HG02840 (cell line): ENCODE measurements around the gene SKIC2.
A peak's percentile ranks its signal among the peaks of the same experiment; 100 is the strongest.

Experiments
- ATAC-seq: cut with Tn5 transposase; IDR thresholded peaks from one replicate; pipeline ENCODE4 v1.9.1; 2021; ENCODE audit warnings: mild to moderate bottlenecking, moderate library complexity, moderate number of reproducible peaks; ENCODE audit not compliant: unreplicated experiment, low FRiP score

Gene SKIC2

DNA sequence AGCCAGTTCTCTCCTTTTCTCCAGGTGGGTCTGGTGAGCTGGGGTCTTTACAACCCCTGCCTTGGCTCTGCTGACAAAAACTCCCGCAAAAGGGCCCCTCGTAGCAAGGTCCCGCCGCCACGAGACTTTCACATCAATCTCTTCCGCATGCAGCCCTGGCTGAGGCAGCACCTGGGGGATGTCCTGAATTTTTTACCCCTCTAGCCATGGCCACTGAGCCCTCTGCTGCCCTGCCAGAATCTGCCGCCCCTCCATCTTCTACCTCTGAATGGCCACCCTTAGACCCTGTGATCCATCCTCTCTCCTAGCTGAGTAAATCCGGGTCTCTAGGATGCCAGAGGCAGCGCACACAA is 13.8 kb upstream of the SKIC2 start:
- no peak for ATAC-seq

DNA sequence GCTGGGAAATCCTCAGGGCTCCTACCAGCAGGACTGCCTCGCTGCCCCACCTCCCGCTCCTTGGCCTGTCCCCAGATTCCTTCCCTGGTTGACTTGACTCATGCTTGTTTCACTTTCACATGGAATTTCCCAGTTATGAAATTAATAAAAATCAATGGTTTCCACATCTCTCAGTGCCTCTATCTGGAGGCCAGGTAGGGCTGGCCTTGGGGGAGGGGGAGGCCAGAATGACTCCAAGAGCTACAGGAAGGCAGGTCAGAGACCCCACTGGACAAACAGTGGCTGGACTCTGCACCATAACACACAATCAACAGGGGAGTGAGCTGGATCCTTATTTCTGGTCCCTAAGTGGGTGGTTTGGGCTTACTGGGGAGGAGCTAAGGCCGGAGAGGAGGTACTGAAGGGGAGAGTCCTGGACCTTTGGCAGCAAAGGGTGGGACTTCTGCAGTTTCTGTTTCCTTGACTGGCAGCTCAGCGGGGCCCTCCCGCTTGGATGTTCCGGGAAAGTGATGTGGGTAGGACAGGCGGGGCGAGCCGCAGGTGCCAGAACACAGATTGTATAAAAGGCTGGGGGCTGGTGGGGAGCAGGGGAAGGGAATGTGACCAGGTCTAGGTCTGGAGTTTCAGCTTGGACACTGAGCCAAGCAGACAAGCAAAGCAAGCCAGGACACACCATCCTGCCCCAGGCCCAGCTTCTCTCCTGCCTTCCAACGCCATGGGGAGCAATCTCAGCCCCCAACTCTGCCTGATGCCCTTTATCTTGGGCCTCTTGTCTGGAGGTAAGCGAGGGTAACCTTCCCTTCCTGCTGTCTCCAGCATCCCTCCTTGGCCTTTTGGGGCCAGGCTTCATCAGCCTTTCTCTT is 13.2 kb upstream of the SKIC2 start, which contains the start of gene CFB:
Gene CFB (plus strand): TSS at position 589 of the 863 bp plus-strand sequence. CDS start 127 bp downstream, at position 716.
- no peak for ATAC-seq

DNA sequence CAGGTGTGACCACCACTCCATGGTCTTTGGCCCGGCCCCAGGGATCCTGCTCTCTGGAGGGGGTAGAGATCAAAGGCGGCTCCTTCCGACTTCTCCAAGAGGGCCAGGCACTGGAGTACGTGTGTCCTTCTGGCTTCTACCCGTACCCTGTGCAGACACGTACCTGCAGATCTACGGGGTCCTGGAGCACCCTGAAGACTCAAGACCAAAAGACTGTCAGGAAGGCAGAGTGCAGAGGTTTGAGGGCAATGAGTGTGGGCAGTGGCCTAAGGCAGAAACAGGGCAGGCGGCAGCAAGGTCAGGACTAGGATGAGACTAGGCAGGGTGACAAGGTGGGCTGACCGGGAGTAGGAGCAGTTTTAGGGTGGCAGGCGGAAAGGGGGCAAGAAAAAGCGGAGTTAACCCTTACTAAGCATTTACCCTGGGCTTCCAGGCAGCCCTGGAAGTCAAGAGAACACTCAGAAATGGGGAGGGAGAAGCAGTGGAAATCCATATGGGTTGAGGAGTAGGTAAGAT is 12.5 kb upstream of the SKIC2 start:
- no peak for ATAC-seq

DNA sequence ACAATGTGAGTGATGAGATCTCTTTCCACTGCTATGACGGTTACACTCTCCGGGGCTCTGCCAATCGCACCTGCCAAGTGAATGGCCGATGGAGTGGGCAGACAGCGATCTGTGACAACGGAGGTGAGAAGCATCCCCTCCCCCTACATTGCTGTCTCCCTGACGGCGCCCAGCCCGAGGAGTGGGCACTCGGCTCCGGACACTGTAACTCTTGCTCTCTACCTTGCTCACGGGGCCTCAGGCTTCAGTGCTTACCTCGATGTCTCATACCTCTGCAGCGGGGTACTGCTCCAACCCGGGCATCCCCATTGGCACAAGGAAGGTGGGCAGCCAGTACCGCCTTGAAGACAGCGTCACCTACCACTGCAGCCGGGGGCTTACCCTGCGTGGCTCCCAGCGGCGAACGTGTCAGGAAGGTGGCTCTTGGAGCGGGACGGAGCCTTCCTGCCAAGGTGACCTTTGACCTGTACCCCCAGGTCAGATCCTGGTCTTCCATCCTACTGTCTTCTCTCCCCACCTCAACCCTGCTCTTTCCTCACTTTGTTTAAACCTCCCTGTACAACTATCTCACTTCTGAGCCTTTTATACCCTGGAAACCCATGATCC is 11.8 kb upstream of the SKIC2 start:
- ATAC-seq, result no peak

DNA sequence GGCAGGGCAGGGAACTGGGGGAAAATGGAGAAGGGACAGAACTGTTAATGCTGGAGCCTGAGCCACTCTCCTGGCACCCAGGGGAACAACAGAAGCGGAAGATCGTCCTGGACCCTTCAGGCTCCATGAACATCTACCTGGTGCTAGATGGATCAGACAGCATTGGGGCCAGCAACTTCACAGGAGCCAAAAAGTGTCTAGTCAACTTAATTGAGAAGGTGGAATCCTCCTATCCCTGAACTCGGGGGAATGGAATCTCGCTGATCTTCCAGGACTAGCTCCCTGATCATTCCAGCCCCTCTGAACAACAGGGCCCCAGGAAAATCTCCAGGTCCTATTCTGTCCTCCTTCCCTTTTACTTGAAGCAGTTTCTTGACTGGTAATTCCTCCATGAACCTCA is 11.1 kb upstream of the SKIC2 start:
- ATAC-seq, result no peak

DNA sequence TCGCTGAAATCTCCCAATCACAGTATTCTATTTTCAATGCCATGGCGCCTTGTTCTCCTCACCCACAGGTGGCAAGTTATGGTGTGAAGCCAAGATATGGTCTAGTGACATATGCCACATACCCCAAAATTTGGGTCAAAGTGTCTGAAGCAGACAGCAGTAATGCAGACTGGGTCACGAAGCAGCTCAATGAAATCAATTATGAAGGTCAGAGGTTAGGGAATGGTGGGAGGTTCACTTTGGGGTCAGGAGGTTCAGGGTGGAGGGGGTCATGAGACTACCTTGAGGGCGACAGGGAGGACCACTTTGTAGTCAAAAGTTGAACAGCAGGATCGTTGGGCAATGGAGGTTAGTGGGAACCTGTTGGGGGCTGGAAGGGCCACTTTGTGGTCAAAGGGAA is 10.7 kb upstream of the SKIC2 start:
- ATAC-seq, result no peak

DNA sequence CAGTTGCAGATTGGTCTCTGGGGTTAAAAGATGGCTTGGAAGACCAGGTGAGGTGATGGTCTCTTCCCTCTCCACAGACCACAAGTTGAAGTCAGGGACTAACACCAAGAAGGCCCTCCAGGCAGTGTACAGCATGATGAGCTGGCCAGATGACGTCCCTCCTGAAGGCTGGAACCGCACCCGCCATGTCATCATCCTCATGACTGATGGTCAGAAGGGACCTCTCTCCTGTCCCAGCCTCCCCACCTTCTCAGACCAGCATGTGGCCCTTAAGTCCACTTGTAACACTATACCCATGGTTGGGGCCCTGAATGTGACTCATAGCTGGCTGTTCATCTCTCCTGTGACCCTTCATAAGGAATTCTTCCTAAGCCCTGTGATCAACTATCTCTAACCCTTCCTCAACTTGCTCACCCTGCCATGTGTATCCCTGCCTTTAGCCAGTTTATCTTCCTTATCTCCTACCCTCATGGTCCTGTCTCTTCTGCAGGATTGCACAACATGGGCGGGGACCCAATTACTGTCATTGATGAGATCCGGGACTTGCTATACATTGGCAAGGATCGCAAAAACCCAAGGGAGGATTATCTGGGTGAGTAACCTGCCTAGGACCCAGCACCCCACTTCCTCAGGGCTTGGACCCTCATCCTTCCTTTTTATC is 10.1 kb upstream of the SKIC2 start:
- ATAC-seq, result no peak

DNA sequence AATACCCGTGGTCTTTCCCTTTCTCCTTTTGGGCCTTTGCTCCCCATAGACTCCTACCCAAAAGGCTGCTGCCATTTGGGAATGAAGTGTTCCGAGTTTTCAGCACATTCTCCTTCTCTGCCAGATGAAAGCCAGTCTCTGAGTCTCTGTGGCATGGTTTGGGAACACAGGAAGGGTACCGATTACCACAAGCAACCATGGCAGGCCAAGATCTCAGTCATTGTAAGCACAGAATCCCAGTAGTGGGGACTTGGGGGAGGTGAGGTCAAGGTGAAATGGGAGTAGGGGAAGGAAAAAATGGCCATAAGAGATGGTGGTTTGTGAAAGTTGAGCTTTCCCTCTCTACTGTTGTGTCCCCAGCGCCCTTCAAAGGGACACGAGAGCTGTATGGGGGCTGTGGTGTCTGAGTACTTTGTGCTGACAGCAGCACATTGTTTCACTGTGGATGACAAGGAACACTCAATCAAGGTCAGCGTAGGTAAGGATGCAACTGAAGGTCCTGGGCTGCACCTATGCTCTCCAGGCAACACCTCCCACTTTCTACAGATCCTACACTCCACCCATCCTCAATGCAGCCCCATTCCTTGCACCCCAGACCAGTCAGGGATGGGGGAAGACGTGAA is 8.9 kb upstream of the SKIC2 start:
- ATAC-seq, result no peak

DNA sequence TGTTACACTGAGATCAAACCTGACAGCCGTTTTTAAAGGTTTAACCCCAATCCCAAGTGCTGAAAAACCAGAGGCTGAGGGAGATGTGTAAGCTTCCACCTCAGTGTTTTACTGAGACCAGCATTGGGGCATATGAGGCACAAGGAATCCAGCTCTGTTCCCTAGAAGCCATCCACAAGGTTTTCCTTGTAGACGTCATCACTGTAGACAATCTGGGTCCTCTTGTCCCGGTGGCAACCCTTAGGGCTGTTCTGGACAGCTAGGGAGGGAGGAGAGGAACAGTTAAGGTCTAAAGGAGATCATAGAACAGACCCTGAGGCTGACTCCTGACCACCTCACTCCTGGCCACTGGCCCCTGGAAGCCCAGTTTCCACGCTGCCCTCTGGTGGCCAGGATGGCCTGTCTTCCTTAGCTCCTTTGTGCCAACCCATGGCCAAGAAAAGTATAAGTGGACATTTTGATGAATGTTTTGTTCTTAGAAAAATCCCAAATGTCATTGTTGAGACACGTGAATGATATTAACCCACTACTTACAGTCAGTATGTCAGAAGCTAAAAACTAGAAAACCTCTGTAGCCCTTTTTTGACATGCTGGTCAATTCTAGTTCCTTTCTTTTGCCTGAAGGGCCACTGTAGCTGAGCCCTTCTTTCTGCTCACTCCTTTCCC is 6.7 kb upstream of the SKIC2 start:
- ATAC-seq, result no peak

DNA sequence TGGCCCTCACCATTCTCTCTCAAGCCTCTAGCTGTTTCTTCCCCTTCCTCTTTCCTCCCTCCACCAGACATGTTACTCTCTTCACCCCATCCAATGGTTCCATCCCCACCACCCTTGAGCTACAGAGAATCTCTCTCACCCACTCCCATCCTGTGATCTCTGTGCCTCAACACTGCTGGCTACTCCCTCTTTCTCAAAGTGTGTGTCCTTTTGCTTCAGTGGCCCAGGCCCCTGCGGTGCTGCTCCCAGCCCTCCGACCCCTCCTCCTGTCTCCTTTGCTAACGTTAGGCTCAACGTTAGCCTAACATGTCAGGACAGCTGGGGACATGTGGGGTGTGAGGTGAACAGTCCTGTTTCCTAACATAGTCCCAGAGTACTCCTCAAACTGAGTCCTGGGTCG is 6.1 kb upstream of the SKIC2 start:
- ATAC-seq, result no peak

DNA sequence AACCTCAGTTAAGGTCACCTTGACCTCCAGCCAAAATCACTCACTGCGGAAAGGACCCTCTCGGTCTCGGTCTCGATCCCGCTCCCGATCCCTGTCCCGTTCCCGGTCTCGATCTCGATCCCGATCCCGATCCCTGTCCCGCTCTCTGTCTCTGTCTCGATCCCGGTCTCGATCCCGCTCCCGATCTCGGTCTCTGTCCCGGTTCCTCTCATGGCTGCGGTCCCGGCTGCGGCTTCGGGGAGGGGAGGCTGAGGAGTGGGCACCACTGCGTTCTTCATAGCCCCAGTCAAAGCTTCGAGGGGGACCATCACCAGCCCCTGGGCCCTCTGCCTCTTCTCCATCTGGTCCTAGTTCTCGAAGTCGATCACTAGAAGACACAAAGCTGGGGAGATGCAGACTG is 4.5 kb upstream of the SKIC2 start:
- no peak for ATAC-seq

DNA sequence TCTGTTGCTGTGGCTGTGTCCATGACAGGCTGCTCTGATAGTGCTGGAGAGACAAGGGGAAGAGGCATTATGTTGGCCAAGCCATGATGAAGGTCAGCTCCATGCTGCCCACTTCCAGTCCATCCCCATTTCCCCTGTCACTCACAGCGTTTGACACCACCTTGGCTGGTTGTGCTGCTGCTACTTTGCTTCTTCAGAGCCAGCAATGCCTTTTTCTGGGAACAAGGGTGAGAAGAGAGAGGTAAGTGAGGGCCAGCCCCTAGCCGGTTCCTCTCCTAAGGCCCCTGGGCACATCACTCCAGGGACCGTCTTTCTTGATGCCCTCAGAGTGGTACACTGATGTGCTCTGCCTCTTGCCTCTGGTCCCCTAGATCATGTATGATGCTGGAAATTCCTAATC is 2.2 kb upstream of the SKIC2 start:
- no peak for ATAC-seq

DNA sequence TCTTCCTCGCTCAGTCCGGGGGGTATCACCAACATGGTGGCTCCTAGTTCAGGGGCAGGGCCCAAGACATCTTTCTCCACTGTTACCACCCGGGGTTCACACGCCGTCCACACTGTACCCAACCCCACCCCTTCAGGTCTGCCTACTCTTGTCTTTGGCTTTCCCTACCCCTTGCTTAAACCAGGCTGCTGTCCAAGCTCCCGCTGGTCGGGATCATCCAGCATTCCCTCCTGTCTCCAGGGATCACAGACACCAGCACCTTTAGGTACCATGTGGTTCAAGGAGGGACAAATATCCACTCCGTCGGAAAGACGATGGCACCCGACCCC is 599 bp upstream of the SKIC2 start:
- peak; percentile 19 for ATAC-seq

DNA sequence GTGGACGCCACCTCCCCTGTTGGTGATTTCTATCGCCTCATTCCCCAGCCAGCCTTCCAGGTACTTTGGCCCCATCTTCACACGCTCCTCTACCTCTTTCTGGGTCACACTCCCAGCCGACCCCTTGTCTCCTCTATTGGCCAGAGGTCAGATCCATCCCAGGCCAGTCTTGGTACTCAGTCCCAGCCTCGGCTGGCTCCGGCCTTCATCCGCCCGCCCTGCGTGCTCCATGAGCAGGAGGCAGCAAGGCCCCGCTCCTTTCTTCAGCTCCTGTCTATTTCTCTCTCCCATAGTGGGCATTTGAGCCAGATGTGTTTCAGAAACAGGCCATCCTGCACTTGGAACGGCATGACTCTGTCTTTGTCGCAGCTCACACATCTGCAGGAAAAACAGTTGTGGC is 2.6 kb downstream of the SKIC2 start:
- no peak for ATAC-seq

DNA sequence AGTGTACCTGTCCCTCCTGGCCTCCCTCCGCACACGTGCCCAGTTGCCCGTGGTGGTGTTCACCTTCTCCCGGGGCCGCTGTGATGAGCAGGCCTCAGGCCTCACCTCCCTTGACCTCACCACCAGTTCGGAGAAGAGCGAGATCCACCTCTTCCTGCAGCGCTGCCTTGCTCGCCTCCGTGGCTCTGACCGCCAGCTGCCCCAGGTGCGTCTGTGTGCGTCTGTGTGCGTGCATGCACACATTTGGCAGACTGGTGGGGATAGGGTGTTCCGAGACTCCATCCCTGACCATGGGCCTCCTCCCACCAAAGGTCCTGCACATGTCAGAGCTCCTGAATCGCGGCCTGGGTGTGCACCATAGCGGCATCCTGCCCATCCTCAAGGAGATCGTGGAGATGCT is 4.9 kb downstream of the SKIC2 start:
- no peak for ATAC-seq

DNA sequence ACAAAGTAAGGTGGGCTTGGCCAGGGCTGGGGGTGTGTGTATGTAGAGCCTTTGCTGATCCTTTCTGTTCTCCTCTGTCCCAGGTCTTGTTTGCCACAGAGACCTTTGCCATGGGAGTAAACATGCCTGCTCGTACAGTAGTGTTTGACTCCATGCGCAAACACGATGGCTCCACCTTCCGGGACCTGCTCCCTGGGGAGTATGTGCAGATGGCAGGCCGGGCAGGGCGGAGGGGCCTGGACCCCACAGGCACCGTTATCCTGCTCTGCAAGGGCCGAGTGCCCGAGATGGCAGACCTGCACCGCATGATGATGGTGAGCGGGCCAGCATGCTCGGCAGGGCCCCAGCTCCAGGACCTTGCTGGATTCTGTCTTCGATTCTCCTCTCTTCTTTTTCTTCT is 6.7 kb downstream of the SKIC2 start:
- ATAC-seq, result no peak

DNA sequence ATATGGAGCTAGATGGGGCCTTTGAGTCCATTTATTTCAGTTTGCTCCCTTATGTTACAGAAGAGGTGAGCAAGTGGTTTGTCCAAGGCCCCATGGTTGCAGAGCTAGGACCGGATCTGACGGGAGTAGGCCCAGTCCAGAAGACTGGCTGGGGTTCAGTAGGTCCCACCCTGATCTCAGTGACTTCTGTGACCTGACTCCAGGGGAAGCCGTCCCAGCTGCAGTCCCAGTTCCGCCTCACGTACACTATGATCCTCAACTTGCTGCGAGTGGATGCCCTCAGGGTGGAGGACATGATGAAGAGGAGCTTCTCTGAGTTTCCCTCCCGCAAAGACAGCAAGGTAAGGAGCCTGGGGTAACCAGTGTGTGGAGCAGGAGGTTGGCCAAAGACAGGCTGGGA is 7.5 kb downstream of the SKIC2 start:
- no peak for ATAC-seq

DNA sequence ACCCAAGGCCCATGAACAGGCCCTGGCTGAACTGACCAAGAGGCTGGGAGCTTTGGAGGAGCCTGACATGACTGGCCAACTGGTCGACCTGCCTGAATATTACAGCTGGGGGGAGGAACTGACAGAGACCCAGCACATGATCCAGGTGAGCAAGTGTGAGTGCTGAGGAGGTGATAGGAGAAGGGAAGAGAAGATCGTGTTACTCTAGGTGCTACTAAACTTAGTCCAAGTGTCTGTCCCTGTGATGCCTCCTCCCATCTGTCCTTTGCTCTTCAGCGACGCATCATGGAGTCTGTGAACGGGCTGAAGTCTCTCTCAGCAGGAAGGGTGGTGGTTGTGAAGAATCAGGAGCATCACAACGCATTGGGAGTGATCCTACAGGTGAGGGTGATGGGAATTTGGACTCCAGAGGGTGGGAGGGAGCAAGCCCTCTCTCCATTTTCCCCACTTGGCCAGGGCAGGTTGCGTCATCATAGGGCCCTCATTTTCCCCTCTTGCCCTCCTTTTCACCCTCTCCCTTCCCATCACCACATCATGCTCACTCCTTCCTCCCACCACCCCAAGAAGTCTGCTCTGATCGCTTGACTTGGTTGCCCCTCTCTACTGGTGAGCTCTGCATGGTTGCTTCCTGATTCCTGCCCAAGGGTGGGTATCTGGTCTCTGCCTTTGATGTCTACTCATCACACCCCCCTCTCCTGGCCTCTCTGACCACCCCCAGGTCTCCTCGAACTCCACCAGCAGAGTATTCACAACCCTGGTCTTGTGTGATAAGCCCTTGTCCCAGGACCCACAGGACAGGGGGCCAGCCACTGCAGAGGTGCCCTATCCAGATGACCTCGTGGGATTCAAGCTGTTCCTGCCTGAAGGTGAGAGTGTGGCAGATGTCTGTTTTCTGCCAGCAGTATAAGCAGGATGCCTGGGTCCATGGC is 8.3 kb downstream of the SKIC2 start:
- no peak for ATAC-seq

DNA sequence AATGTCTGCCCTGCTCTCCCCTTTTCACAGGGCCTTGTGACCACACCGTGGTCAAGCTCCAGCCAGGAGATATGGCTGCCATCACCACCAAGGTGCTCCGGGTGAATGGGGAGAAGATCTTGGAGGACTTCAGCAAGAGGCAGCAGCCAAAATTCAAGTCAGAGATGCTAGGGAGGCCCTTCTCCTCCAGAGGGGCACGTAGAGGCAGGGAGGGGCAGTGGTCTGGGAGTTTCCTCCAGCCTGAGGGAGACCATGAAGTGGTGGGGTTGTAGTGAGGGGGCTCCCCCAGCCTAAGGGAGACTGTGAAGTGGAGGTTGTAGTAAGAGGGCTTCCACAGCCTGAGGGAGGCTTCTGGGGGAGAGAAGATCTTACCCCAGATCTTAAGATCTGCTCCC is 8.9 kb downstream of the SKIC2 start:
- no peak for ATAC-seq

DNA sequence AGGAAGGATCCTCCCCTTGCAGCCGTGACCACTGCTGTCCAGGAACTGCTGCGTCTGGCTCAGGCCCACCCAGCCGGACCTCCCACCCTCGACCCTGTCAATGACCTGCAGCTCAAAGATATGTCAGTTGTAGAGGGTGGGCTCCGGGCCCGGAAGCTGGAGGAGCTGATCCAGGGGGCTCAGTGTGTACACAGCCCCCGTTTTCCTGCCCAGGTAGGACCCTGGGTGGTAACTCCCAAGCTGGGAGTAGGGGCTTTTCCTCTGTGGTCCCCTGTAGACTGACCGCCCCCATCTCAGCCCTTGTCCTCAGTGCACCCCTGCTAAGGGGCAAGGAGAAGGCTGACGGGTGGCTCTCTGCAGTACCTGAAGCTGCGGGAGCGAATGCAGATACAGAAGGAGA is 9.4 kb downstream of the SKIC2 start:
- ATAC-seq, result no peak
